Measurements from ENCODE around the gene NHSL1.

- TF ChIP-seq CTCF (IDR thresholded peaks at IDR 0.05 in 2 of 3, conservative IDR thresholded peaks at IDR 0.05 in 1 of 3; ENCODE audit: insufficient read depth in 2 of 3, low read depth in 1 of 3, low read length in 3 of 3) (no peak), ZBTB7A (IDR thresholded peaks at IDR 0.05; ENCODE audit: borderline replicate concordance, control insufficient read depth, low read depth, low read length) (no peak), ZNF740 (CRISPR knock-in tag; IDR thresholded peaks at IDR 0.05) (no peak), ZNF740 (tag; IDR thresholded peaks at IDR 0.05) (no peak), JUND (IDR thresholded peaks at IDR 0.05; ENCODE audit: borderline replicate concordance, low read depth, low read length) (no peak), JUND (tag; IDR thresholded peaks at IDR 0.05; ENCODE audit: borderline replicate concordance, low read depth, low read length) (no peak), HDAC6 (IDR thresholded peaks at IDR 0.05; ENCODE audit: low read depth, low read length) (no peak), RAD21 (CRISPR knock-in tag; conservative IDR thresholded peaks at IDR 0.05 in 1 of 2, IDR thresholded peaks at IDR 0.05 in 1 of 2) (no peak), POLR2A (conservative IDR thresholded peaks at IDR 0.05) (no peak)
These were observed 28.3 kb upstream of the NHSL1 start for GRCh38 chr6:138527411-138528088.

All from K562 (cell line).